Smooth muscle cell (in vitro differentiated cells): ENCODE measurements around the gene PPP1R2. TPM values are rescaled to one million over a fixed set of nuclear protein-coding genes. Genes with fewer than 3 reads are reported as not detected.

Experiments used
- DNase-seq: peaks from one replicate; lab custom pipeline; 2025; ENCODE audit not compliant: unreplicated experiment; lab: John Stamatoyannopoulos, UW
- H2AFZ ChIP-seq: fragments of 200-600 bp; sonication (generic); 2 replicates; pipeline ENCODE4 v1.6.0; 2016; ENCODE audit warnings: antibody characterized with exemption, low read depth, mild to moderate bottlenecking
- H3F3A ChIP-seq: fragments of 200-600 bp; sonication (generic); 2 replicates; pipeline ENCODE4 v1.6.0; 2017; ENCODE audit warnings: antibody characterized with exemption, low read depth
- H3K27ac ChIP-seq: fragments of 200-600 bp; sonication (generic); 2 replicates; pipeline ENCODE4 v1.5.1; 2016; ENCODE audit warnings: low read depth, mild to moderate bottlenecking
- H3K27me3 ChIP-seq: fragments of 200-600 bp; sonication (generic); 2 replicates; pipeline ENCODE4 v1.6.1; 2016; ENCODE audit warnings: low read depth, mild to moderate bottlenecking
- H3K36me3 ChIP-seq: fragments of 200-600 bp; sonication (generic); 2 replicates; pipeline ENCODE4 v1.5.1; 2016; ENCODE audit warnings: low read depth
- H3K4me1 ChIP-seq: fragments of 200-600 bp; sonication (generic); 2 replicates; pipeline ENCODE4 v1.5.1; 2016; ENCODE audit warnings: low read depth
- H3K4me2 ChIP-seq: fragments of 200-600 bp; sonication (generic); 2 replicates; pipeline ENCODE4 v1.6.0; 2016; ENCODE audit warnings: mild to moderate bottlenecking
- H3K4me3 ChIP-seq: fragments of 200-600 bp; sonication (generic); 2 replicates; pipeline ENCODE4 v1.5.1; 2016; ENCODE audit warnings: mild to moderate bottlenecking
- H3K79me2 ChIP-seq: fragments of 200-600 bp; sonication (generic); 2 replicates; pipeline ENCODE4 v1.6.0; 2016; ENCODE audit warnings: low read depth, mild to moderate bottlenecking
- H3K9ac ChIP-seq: fragments of 200-600 bp; sonication (generic); 2 replicates; pipeline ENCODE4 v1.6.0; 2016; ENCODE audit warnings: low read depth
- H3K9me3 ChIP-seq: fragments of 200-600 bp; sonication (generic); replicated peaks from 2 replicates; pipeline ENCODE4 v1.5.1; 2016; ENCODE audit warnings: low read depth
- H4K20me1 ChIP-seq: fragments of 200-600 bp; sonication (generic); 2 replicates; pipeline ENCODE4 v1.6.0; 2016; ENCODE audit warnings: low read depth
- CTCF ChIP-seq: fragments of 200-600 bp; sonication (generic); IDR thresholded peaks from 2 replicates; pipeline ENCODE4 v1.5.1; 2017; ENCODE audit warnings: borderline replicate concordance, mild to moderate bottlenecking, antibody characterized with exemption; ENCODE audit not compliant: insufficient read depth, poor library complexity, severe bottlenecking
- whole genome bisulfite sequencing: methylation state at CpG from one replicate; pipeline ENCODE4 v1.1.7; 2016; ENCODE audit warnings: low lambda C conversion rate; 5-methylcytosine and 5-hydroxymethylcytosine counted together
- polyA plus RNA-seq: library from polyadenylated mRNA; unstranded; fragments of >200 nt; fragmentation: Nextera tagmentation; extraction: Ambion mirVana; gene quantifications from 2 replicates; pipeline ENCODE4 v1.2.1, GENCODE V29; 2016
- total RNA-seq: library from RNA; depleted of rRNA; stranded (reverse); fragments of >200 nt; gene quantifications from 2 replicates; pipeline ENCODE4 v1.2.3, GENCODE V29; 2014

PPP1R2 gene
- total and polyA plus RNA-seq, 2 experiments from 2014 or later: 33.4 to 47.5 TPM

GRCh38 chr3:195566797-195567196 is 23.7 kb upstream of the PPP1R2 start:
- Histone ChIP-seq H3K9ac (no peak overlapping the region), H3F3A (no peaks in the 10 kb centered on the region), H3K27me3 (no peaks in the 10 kb centered on the region), H3K4me2 (no peak overlapping the region), H3K4me1 (no peaks in the 10 kb centered on the region), H4K20me1 (no peaks in the 10 kb centered on the region), H3K27ac (no peak overlapping the region), H3K79me2 (no peaks in the 10 kb centered on the region), H3K36me3 (no peaks in the 10 kb centered on the region), H2AFZ (no peak overlapping the region), H3K4me3 (no peak overlapping the region), H3K9me3 (no peaks in the 10 kb centered on the region)
- DNase-seq: no peak
- 56% methylated on average over 6 of the region's 6 CpGs for WGBS
- TF ChIP-seq CTCF: no peak

- H3K9ac ChIP-seq: no peak overlapping the region
- WGBS: 82% methylated on average over 7 of the region's 7 CpGs
- H3K4me1 ChIP-seq: no peaks in the 10 kb centered on the region
- H2AFZ ChIP-seq: no peak overlapping the region
- H4K20me1 ChIP-seq: no peaks in the 10 kb centered on the region
- H3F3A ChIP-seq: no peaks in the 10 kb centered on the region
- H3K27ac ChIP-seq: no peak overlapping the region
- no peak for TF ChIP-seq CTCF
- no peak overlapping the region for H3K4me3 ChIP-seq
- H3K4me2 ChIP-seq: no peak overlapping the region
- no peaks in the 10 kb centered on the region for H3K27me3 ChIP-seq
- no peak for DNase-seq
- no peaks in the 10 kb centered on the region for H3K79me2 ChIP-seq
- no peaks in the 10 kb centered on the region for H3K36me3 ChIP-seq
- H3K9me3 ChIP-seq: no peaks in the 10 kb centered on the region
Measured at GRCh38 chr3:195565716-195566115, 22.6 kb upstream of the PPP1R2 start.

- WGBS: 90% methylated on average over 4 of the region's 4 CpGs
- Histone ChIP-seq H2AFZ (no peak overlapping the region), H3K4me1 (no peaks in the 10 kb centered on the region), H3K9ac (no peak overlapping the region), H3K27ac (no peak overlapping the region), H3K9me3 (no peaks in the 10 kb centered on the region), H3K79me2 (no peaks in the 10 kb centered on the region), H3K27me3 (no peaks in the 10 kb centered on the region), H3K4me3 (no peak overlapping the region), H3K36me3 (no peaks in the 10 kb centered on the region), H4K20me1 (no peaks in the 10 kb centered on the region), H3K4me2 (no peak overlapping the region), H3F3A (no peaks in the 10 kb centered on the region)
- DNase-seq: no peak
- TF ChIP-seq CTCF: no peak
Measured at GRCh38 chr3:195563317-195563716, 20.2 kb upstream of the PPP1R2 start.

- no peaks in the 10 kb centered on the region for H3K27me3 ChIP-seq
- no peak for DNase-seq
- no peak overlapping the region for H3K9ac ChIP-seq
- no peaks in the 10 kb centered on the region for H3K36me3 ChIP-seq
- H3K4me3 ChIP-seq: no peak overlapping the region
- no peaks in the 10 kb centered on the region for H3F3A ChIP-seq
- no peaks in the 10 kb centered on the region for H3K79me2 ChIP-seq
- H3K27ac ChIP-seq: no peak overlapping the region
- 81% methylated on average over 4 of the region's 4 CpGs for WGBS
- no peaks in the 10 kb centered on the region for H3K9me3 ChIP-seq
- no peak for TF ChIP-seq CTCF
- no peaks in the 10 kb centered on the region for H4K20me1 ChIP-seq
- H3K4me2 ChIP-seq: no peak overlapping the region
- H2AFZ ChIP-seq: no peak overlapping the region
- no peaks in the 10 kb centered on the region for H3K4me1 ChIP-seq
Measured at GRCh38 chr3:195559723-195560409, 16.7 kb upstream of the PPP1R2 start.
